ENCODE data around the gene LIN7B. TPM values are rescaled to one million over a fixed set of nuclear protein-coding genes. Genes with fewer than 3 reads are reported as not detected.

LIN7B gene
- total and polyA plus RNA-seq, 2 experiments from 2014 or later = 1.2 to 10.5 TPM

- no peak for TF ChIP-seq ZNF462 (CRISPR knock-in tag; IDR thresholded peaks at IDR 0.05)
These were observed 22.7 kb upstream of the LIN7B start (continued) for GRCh38 chr19:49091391-49092038.

- peaks cover 78% of the 10 kb centered on the region for H3K79me2 ChIP-seq (replicated peaks; ENCODE audit: insufficient read depth)
- peaks cover 60% of the 10 kb centered on the region for H3F3A ChIP-seq (replicated peaks; ENCODE audit: low read depth)
- H3K4me1 ChIP-seq (ENCODE audit: insufficient read depth) = no peaks in the 10 kb centered on the region
- H3K4me2 ChIP-seq = no peak overlapping the region
- ATAC-seq (no peak), DNase-seq (ENCODE audit: low spot score) (no peak)
- no peak overlapping the region for H3K4me3 ChIP-seq
- TF ChIP-seq ETS1 (IDR thresholded peaks at IDR 0.05) (no peak), CTCF (conservative IDR thresholded peaks at IDR 0.05; ENCODE audit: low read depth in 2 of 2) (no peak)
- H3K27me3 Mint-ChIP-seq (ENCODE audit: insufficient read depth, low read depth, poor library complexity) = peaks cover 4% of the 10 kb centered on the region
- peaks cover 88% of the 10 kb centered on the region for H3K36me3 Mint-ChIP-seq (ENCODE audit: low read depth)
- H3K36me3 ChIP-seq (ENCODE audit: insufficient read depth) = peaks cover 38% of the 10 kb centered on the region
- 0 out of 3 replicates have a peak, but pooled peaks cover 5% of the 10 kb centered on the region for H3K4me1 Mint-ChIP-seq
- H2AFZ ChIP-seq = no peak overlapping the region
- no peaks in the 10 kb centered on the region for H3K27me3 ChIP-seq (ENCODE audit: insufficient read depth)
- H3K27ac ChIP-seq (ENCODE audit: low read depth) = no peak overlapping the region; the same call in 1 of the 2 replicates
- no peak overlapping the region for H3K4me3 Mint-ChIP-seq
- H3K9me3 Mint-ChIP-seq = no peaks in the 10 kb centered on the region
- no peak overlapping the region for H3K27ac Mint-ChIP-seq
- H3K9me2 ChIP-seq (ENCODE audit: insufficient read depth) = no peaks in the 10 kb centered on the region
- peaks cover 55% of the 10 kb centered on the region for H4K20me1 ChIP-seq (replicated peaks; ENCODE audit: insufficient read depth)
These were observed 21.5 kb upstream of the LIN7B start for GRCh38 chr19:49092686-49093085.

Data from GM23338 (cell line).